GM19035 (cell line): Measurements from ENCODE around the gene PIEZO1.

Source experiments
- ATAC-seq: cut with Tn5 transposase; IDR thresholded peaks from one replicate; pipeline ENCODE4 v1.9.1; 2021; ENCODE audit not compliant: unreplicated experiment

The PIEZO1 gene

GRCh38 chr16:88691924-88692560 lies 93.0 kb downstream of the PIEZO1 start:
- ATAC-seq, result no peak

GRCh38 chr16:88691129-88691813 lies 93.7 kb downstream of the PIEZO1 start:
- no peak for ATAC-seq

- no peak for ATAC-seq
Measured at GRCh38 chr16:88690341-88691128, 94.5 kb downstream of the PIEZO1 start.

- no peak for ATAC-seq
Measured at GRCh38 chr16:88688013-88688778, 96.8 kb downstream of the PIEZO1 start.

GRCh38 chr16:88687676-88688012 lies 97.4 kb downstream of the PIEZO1 start:
- no peak for ATAC-seq

GRCh38 chr16:88687254-88687576 lies 97.8 kb downstream of the PIEZO1 start:
- no peak for ATAC-seq

GRCh38 chr16:88686439-88687253 lies 98.4 kb downstream of the PIEZO1 start, which contains the start of gene SNAI3:
SNAI3 (minus strand) TSS chr16:88686507; CDS start chr16:88686406, 101 bp downstream.
- peak; percentile 57 for ATAC-seq

GRCh38 chr16:88686062-88686438 lies 99.0 kb downstream of the PIEZO1 start:
- ATAC-seq, result peak; percentile 6

GRCh38 chr16:88685156-88686061 lies 99.6 kb downstream of the PIEZO1 start:
- no peak for ATAC-seq

- no peak for ATAC-seq
Measured at GRCh38 chr16:88684569-88685155, 100.4 kb downstream of the PIEZO1 start.

- ATAC-seq, result peak; percentile 76
Measured at GRCh38 chr16:88681709-88682451, 103.1 kb downstream of the PIEZO1 start.

- ATAC-seq, result no peak
Measured at GRCh38 chr16:88681084-88681680, 103.8 kb downstream of the PIEZO1 start.

- no peak for ATAC-seq
Measured at GRCh38 chr16:88680554-88681083, 104.4 kb downstream of the PIEZO1 start.

GRCh38 chr16:88678224-88678979 lies 106.6 kb downstream of the PIEZO1 start:
- no peak for ATAC-seq

- ATAC-seq, result no peak
Measured at GRCh38 chr16:88677721-88678120, 107.3 kb downstream of the PIEZO1 start.

- ATAC-seq, result no peak
Measured at GRCh38 chr16:88676502-88677242, 108.3 kb downstream of the PIEZO1 start.
